NCI-H2107 treated with DMSO at 0.1 percent for 48 hours (cell line): ENCODE results near the gene ESPN.

Source experiments
- DNase-seq: peaks from one replicate; lab custom pipeline; 2025; ENCODE audit not compliant: unreplicated experiment; lab: John Stamatoyannopoulos, UW

The ESPN gene

DNA sequence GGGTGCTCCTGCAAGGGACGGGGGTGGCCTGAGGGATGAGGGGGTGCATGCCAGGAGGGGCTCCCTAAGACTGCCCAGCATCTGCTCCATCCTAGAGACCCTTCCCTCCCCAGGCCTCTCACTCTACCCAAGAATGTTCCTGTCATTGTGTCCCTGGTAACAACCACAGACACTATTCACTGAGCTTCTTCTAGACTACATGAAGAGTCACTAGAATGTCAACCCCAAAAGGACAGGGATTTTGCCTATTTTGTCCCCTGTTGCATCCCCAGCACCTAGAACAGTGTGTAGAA lies 38.5 kb downstream of the ESPN start:
- no peak for DNase-seq

DNA sequence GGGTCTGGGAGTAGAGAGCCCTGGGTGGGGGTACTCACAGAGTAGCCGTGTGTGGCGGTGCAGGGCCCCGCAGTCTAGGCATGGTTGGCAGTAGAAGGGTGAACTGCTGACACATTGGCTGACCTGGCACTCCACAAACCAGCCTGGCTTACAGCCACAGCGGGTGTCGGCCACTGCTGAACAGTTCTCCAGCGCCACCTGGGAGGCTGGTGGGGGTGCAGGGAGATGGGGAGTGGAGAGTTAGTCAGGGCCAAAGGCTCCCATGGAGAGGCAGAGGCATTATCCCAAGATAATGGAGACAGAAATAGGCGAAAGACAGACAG lies 39.9 kb downstream of the ESPN start:
- no peak for DNase-seq

DNA sequence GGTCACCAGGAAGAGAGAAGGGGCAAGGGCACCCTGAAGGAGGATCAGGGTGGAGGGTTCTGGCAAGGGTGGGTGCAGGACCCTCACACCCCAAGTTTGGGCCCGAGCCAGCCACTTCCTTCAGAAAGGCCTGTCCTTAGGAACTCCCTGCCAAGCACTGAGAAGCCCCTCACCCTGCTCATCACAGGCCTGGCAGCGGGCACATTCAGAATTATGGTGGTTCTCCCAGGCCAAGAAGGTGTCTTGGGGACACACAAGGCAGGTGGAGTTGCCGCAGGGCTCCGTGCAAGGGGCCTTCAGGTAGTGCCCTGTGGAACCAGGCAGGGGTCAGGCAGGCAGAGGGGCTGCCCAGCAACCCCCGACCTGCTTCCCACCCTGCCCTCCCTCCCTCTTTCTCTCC lies 40.3 kb downstream of the ESPN start:
- no peak for DNase-seq

DNA sequence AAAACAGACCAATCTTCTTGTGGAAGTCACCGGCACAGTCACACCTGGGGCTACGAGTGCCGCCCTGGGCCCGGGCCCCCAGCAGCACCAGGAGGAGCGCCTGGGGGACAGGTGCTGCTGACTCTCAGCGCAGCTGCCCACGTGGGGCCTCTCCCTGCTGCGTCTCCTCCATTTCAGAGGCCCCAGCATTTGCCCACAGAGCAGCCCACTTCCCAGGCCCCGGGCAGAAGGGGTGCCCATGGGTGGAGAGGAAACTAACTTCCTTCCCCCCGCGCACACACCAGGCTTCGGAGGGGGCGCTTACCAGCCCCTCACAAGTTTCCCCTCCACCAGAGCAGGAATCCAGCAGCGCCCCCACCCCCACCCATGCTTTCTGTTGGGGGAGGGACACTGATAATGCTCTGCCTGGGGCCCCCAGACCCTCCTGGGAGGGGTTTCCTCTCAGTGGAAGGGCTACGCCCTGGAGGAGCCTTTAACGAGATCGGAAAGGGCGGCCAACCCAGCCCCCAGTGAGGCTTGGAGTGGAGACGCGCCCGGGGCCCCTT lies 41.0 kb downstream of the ESPN start:
- DNase-seq: no peak

DNA sequence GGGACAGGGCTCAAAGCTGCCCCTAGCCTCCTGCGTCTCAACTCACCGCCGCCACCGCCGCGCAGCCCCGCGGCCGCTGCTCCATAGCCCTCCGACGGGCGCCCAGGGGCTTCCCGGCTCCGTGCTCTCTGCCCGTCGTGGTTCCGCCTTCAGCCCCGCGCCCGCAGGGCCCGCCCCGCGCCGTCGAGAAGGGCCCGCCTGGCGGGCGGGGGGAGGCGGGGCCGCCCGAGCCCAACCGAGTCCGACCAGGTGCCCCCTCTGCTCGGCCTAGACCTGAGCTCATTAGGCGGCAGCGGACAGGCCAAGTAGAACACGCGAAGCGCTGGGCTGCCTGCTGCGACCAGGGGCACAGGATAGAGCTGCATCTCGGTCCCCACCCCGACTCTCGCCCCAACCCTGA lies 41.4 kb downstream of the ESPN start, which contains the start of gene TNFRSF25:
TNFRSF25 (minus strand) TSS at position 151 of the 400 bp plus-strand sequence; CDS start at position 85, 66 bp downstream.
- DNase-seq: no peak

DNA sequence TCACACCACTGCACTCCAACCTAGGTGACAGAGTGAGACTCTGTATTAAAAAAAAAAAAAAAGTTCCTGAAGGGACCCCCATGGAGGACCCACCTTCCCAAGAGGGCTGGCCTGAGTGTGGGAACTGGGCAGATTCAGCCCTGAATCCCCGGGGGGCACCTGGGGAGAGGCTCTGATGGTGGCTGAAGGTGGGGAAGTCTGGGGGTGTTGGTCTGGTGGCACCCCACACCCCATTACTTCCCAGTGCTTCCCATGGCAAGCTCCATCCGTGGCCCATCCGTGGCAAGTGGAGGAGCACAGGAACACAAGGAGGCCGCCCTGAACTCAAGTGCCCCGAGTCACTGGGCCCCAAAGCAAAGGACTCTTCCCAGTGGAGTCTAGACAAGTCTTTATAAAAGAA lies 42.2 kb downstream of the ESPN start:
- DNase-seq: no peak

DNA sequence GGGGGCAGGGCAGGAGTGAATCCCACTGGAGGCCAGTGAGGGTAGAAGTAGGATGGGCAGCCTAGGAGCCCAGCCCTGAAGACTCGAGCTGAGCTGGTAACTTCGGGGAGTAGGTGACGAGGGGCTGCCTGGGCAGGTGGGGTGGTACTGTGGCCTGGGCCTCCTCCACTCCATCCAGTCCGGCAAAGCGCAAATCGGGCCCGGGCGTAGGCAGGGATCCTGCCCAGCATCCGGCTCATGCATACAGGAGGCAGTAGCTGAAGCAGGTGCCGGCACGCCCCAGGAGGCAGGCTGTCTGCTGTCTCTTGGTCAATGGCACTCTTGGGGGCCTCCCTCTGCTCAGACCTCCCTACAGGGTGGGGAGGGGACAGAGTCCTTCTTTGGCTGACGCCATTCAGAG lies 42.6 kb downstream of the ESPN start:
- no peak for DNase-seq

DNA sequence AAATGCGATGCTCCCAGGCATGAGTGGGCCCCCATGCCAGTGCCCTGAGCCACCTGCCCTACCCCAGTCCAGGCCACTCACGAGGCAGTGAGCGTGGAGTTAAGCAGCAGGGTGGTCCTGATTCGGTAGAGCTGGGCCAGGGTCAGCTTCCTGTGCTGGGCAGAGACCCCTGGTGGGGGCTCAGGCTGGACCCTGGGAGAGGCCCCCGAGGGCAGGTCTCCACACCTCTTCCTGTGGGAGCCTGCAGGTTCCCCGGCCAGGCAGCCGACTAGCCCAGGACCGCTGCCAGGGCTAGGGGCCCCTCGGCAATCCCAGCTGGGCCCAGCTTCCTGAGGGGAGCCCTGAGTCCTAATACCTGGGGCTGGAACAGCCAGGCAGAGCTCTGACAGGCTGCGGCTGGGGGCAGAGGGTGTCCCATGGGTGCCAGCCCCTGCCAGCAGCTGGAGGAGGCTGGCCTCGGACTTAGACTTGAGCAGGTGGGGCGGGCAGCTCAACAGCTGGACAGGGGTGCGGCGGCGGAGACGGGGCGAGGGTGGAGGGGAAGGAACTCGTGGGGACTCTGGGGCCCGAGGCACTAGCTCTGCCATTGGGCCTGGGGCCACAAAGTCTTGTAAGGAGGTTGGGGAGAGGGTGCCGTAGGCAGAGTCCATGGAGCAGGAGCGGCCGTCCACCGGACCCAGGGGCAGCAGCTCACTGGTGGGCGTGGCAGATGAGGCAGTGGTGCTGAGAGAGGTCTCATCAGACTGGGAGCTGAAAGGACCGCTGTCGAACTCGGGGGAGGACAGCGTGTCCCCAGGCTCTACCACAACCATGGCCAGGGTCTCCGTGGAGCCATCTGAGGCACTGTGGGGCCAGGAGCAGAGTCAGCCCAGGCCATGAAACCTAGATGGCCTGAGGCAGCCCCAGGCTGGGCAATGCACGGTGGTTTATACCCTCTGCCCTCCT lies 43.4 kb downstream of the ESPN start:
- DNase-seq: no peak

DNA sequence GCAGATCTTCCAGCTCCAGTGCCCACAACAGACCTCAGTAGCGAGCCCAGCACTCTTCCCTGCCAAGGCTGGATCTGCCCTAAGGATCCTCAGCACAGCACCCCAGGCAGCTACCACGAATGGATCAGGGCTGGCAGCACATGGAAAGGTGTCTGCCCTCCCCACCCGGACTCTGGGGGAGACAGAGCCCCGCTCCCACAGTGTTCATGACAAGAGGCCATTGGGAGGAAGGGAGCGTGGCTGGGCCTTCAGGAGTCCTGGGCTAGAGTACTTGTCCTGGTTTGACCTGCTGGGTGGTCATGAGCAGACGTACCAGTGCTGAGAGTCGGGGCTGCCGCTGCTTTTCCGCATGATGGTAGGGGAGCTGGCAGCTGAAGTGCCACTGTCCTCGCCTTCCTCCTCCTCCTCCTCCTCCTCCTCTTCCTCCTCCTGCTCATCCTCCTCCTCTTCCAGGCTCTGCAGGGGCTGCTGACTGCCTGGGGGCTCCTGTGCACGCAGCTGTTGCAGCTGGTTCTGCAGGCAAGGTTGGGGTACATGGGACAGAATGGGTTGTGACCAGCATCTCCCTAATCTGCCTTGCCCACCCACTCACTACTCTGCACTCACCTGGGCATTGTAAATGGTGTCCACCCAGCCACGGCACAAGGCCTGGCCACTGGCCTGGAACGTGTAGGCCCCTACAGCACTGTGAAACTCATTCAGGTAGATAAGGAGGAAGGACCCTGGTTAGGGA lies 44.3 kb downstream of the ESPN start:
- DNase-seq: no peak

DNA sequence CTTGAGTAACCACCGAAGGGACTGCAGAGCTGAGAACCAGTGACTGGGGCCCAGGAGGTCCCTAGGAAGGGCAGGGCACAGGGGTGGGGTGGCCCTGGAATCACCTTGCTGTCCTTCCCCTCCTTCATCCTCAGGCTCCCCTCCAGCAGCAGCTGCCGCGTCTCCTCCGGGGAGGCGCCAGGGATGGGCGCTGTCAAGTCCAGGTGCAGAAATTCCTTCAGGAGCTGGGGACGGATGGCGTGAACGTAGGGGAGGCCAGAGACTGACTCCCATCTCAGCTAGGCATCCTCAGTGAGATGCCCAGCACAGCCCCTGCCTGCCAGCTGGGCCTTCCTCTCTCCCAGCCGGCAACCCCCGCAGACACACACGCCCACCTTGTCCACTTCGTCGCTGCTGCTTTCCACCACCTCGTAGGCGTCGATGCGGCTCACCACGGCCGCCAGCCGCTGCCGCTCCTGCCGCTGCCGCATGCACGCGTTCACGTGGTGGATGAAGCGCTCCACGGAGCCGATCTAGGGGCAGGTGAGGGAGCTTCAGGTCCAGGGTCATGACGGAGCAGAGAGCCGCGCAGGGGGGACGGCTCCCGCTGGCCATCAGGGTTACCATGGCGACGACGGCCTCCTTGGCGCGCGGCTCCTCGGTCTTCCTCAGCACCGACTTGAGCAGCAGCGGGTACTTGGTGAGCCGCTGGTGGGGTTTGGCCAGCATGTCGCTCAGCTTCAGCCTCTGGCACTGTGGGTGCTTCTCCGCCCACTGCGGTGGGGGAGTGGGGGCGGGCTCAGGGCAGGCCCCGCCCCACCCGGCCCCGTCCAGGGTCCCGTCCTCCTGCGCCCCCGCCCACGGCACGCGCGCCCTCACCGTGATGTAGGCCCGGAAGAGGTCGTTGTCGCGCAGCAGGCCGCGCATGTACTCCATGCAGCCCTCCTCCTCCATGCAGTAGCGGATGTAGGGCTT lies 45.8 kb downstream of the ESPN start:
- no peak for DNase-seq

DNA sequence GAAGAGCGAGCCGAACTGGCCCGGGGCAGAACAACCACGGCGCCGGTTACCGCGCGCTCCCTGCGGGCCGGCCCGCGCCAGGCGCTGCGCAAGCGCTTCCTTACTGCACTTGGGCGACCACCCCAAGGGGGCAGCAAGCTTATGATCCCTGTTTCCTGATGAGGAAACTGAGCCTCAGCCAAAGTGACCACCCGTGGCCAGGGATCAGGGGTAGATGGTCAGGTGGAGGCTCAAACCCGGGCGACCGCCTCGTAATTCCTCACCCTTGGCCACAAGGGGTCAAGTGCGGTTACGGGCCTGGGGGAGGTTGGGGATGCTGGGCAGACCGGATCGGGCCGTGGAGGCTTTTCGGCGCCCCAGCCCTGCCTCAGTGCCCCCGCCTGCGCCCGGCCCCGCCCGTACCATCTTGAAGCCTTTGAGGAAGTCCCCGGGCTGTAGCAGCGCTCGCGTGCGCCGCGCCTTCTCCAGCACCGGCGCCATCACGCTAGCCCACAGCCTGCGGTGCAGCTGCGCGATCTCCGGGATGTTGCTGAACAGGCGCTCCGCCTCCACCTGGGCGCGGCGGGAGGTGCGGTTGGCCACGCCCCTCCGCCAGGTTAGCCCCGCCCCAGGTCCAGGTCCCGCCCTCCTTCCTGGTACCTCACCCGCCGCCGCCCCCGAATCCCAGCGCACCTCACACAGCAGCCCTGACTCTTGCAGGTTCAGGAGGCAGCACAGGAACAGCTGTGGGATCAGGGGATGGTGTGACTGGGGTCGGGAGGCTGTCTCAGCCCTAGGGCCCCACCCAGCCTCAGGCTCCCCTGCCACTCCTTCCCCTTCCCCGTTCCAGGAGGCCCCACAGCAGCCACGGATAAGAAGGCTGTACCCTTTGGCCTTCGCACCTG lies 46.8 kb downstream of the ESPN start:
- DNase-seq: no peak

DNA sequence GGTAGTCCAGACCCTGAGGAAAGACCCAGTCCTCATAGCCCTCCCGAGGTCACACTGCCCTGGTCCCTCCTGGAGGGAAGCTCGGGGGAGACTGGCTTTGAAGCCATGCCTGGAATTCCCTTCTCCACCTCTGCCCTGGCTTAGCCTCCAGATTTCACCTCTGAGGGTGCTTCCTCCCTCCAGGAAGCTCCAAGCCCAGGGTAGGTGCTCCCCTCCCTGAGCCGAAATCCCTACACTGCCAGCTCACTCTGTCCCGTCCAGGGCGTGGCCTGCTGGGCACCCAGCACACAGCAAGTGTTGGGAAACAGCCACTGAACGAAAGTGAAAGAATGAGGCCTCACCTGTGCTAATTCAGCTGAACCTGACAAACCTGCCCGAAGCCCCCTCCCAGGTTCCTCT lies 47.4 kb downstream of the ESPN start:
- DNase-seq: no peak

DNA sequence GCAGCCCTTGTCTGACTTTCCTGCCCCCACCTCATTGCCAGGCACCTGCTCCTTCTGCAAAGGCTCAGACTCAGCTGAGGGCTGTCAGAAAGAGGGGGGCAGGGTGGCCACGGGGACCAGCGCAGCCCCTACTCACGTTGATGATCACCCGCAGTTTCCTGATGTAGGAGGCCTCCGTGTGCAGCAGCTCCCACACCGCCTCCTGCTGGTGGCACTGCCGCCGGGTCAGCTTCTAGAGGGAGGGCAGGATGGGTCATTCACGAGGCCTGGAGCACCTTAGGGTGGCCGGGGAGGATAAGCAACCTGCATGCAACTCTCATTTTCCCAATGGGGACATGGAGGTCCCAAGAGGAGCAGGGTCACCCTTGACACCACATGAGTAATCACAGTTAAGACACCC lies 47.8 kb downstream of the ESPN start:
- no peak for DNase-seq

DNA sequence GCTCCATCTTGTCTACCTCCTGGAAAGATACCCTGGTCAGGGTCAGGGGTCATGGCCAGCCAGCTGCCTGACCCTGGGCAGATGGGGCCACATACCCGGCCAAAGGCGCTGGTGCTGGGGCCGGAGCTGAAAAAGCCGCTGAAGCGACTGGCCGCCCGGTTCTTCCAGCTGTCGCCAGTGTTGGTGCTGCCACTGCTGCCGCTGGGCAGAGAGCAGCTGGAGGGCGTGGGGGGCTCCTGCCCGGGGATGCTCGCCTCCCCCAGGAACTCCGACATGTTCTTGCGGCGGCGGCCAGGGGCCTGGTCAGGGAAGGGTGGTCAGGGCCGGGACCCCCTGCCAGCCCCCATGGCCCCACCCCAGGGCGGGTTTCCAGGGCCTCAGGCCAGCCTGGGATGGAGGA lies 48.6 kb downstream of the ESPN start:
- DNase-seq: no peak

DNA sequence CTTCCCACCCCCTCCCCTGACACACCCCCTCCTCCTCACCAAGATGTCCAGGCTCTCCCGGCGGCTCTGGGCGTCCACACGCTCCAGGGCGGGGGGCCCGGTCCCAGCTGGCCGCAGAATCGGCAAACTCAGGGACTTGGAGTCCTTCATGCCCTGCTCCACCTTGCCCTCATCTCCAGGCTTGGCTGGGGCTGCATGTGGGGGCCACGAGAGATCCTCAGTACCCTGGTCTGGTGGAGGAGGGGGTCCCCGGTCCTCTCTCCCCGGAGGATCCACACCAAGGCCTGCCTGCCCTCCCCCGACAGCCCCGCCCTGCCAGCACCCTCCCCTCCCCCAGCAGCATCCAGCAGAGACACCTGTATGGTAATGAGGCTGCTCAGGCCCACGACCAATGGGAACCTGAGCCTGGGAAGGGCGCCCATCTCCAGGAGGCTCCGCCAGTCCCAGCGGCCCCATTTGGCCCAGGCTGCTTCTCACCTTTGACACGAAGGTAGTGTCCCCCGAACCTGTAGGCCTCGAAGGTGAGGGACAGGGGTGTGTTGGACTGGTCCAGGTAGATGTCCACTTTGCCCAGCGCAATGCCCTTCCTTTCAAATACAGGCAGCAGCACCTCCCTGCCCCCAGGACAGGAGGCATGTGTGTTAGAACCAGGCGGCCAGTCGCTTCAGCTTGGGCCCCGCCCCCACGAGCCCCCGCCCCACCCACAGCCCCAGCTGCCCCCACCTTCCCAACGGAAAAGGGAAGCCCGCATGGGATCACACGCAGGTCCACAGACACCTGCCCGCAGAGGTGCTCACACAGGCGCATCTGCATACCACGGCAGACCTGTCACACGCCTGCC lies 49.6 kb downstream of the ESPN start:
- DNase-seq: no peak

DNA sequence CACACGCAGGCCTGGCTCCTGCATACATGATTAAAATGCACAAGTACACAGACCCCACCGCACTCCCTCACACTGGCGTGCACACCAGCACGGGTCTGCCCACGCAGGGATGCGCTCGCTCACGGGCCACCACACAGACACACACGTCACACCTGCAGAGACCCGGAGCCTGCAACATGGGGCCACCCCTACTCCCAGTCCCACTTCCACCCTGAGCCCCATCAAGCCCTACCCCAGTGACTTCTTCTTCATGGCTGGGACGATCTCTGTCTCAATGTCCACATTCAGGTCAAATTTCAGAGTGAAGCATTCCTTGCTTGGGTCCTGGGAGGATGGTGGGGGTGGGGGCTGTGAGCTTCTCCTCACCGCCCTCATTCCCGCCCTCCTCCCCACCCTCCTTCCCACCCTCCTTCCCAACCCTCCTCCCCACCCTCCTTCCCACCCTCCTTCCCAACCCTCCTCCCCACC lies 50.3 kb downstream of the ESPN start:
- no peak for DNase-seq

DNA sequence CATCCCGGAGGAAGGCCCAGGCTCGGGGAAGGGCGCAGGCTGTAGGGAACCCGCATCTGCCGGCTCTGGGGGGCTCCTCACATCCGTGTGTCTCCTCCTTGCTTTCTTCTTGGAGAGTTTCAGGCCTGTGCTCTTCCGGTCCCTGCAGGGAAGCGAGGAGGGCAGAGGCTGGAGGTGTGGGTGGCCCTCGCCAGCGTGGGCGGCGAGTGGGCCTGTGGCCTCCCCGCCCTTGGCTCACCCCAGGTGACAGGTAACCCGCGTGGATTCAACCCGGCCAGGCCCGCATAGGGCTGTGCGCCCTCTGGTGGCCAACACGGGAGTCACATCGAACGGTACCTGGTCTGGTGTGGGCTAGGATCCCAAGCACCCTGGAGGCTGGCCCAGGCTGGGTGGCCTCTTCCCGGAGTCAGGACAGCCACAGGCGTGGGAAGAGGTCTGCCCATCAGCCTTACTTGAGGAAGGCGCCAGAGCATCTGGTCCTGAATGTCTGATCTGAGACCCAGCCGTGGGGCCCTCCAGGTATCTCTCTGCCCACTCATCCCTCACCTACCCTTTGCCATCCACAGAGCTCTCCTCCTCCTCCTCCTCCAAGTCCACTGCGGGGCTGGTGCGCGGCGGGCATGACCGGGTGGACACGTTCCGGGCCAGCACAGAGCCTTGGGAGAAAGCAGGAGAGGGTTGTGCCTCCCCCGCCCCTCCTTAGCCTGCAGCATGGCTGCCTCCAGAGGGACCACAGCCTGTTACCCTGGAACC lies 51.0 kb downstream of the ESPN start:
- no peak for DNase-seq

DNA sequence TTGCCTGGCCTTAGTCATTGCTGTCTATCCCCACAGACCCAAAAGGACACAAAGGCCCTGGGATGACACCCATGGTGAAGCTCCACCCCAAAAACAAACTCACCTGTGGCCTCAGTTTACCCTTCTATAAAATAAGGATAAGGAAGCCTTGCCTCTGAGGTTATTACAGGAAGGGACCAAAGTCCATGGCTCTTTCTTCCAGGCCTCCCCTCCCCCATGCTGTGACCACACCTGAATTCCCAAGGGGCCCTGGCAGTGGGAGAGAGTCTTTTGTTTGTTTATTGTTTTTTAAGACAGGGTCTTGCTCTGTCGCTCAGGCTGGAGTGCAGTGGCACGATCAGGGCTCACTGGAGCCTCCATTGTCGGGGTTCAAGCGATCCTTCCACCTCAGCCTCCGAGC lies 51.9 kb downstream of the ESPN start:
- DNase-seq: no peak
